DOHH2 (cell line): ENCODE results near the gene KCNH1.

Experiments
- H3F3A ChIP-seq: fragments of 200-600 bp; sonication (generic), shearing (Covaris generic); 2 replicates; pipeline ENCODE4 v1.6.0; 2016; ENCODE audit warnings: antibody characterized with exemption, mild to moderate bottlenecking; ENCODE audit not compliant: control insufficient read depth, insufficient read depth
- H3K27ac ChIP-seq: fragments of 200-600 bp; sonication (generic); 2 replicates; pipeline ENCODE4 v1.5.1; 2014; ENCODE audit warnings: low read depth, mild to moderate bottlenecking, low read length, moderate library complexity
- H3K27me3 ChIP-seq: fragments of 200-600 bp; sonication (generic); 2 replicates; pipeline ENCODE4 v1.6.1; 2014; ENCODE audit warnings: mild to moderate bottlenecking, low read length, mixed read lengths; ENCODE audit not compliant: control insufficient read depth
- H3K36me3 ChIP-seq: fragments of 200-600 bp; sonication (generic); 2 replicates; pipeline ENCODE4 v1.6.1; 2014; ENCODE audit warnings: mild to moderate bottlenecking, low read length, moderate library complexity, mixed read lengths; ENCODE audit not compliant: control insufficient read depth
- H3K4me1 ChIP-seq: fragments of 200-600 bp; sonication (generic); 2 replicates; pipeline ENCODE4 v1.6.1; 2014; ENCODE audit warnings: mild to moderate bottlenecking, low read length, mixed read lengths; ENCODE audit not compliant: control insufficient read depth
- H3K4me2 ChIP-seq: fragments of 200-600 bp; sonication (generic); 2 replicates; pipeline ENCODE4 v1.6.0; 2014; ENCODE audit warnings: mild to moderate bottlenecking, low read length, moderate library complexity
- H3K4me3 ChIP-seq: fragments of 200-600 bp; sonication (generic); 2 replicates; pipeline ENCODE4 v1.5.1; 2014; ENCODE audit warnings: mild to moderate bottlenecking, low read length, mixed read lengths
- H3K79me2 ChIP-seq: fragments of 200-600 bp; sonication (generic); 2 replicates; pipeline ENCODE4 v1.6.1; 2014; ENCODE audit warnings: mild to moderate bottlenecking, low read length, mixed read lengths; ENCODE audit not compliant: control insufficient read depth
- H3K9me2 ChIP-seq: fragments of 200-600 bp; sonication (generic); replicated peaks from 2 replicates; pipeline ENCODE4 v1.6.1; 2014; ENCODE audit warnings: mild to moderate bottlenecking, low read length, mixed read lengths; ENCODE audit not compliant: control insufficient read depth
- H3K9me3 ChIP-seq: fragments of 200-600 bp; sonication (generic); 2 replicates; pipeline ENCODE4 v1.6.1; 2014; ENCODE audit warnings: antibody characterized with exemption, low read length, mixed read lengths; ENCODE audit not compliant: control insufficient read depth, insufficient read depth
- H4K20me1 ChIP-seq: fragments of 200-600 bp; sonication (generic); 2 replicates; pipeline ENCODE4 v1.6.0; 2014; ENCODE audit warnings: low read depth, mild to moderate bottlenecking, antibody characterized with exemption, low read length, moderate library complexity; ENCODE audit not compliant: control insufficient read depth, insufficient read depth
- EZH2phosphoT487 ChIP-seq: fragments of 200-600 bp; sonication (generic); IDR thresholded peaks from 2 replicates; pipeline ENCODE4 v1.6.1; 2017; ENCODE audit warnings: borderline replicate concordance, mild to moderate bottlenecking, antibody characterized with exemption, low read length, moderate library complexity, mixed read lengths
- TF ChIP-seq, protein P1 (sequence below): fragments of 200-600 bp; sonication (generic); IDR thresholded peaks from one replicate; pipeline ENCODE4 v1.5.1; 2014; ENCODE audit warnings: antibody characterized with exemption, mild to moderate bottlenecking, low read depth, low read length; ENCODE audit not compliant: poor library complexity, severe bottlenecking

Gene KCNH1

DNA sequence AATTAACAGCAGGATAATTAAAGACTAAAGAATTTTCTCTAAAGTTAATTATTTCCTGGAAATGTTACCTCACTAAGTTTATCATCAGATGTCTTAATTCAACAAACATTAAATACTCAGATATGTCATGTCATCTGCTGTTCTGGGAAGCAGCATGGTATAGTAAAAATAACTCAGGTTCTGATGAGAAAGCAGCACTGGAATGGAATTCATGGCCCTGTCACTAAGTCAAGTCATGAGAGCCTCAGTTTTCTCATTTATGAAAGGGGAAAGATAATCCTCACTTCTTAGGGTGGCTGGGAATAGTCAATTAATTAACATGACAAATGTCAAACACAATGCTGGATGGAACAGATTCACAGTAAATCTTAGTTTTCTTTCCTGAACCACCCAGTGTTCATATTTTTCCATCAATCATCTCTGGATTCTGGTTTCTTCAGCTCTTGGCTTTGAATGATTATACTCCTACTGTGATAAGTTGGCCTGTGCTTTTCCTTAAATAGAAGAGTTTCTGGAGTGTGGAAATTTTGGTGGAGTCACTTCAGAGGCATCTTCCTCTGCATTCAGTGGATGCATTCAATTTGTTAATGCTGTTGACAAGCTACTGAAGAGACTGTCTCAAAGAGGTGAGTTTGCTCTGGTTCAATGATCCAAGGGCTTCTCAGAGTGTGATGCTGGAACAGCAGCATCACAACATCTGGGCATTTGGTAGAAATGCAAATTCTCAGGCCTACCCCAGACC is 319.4 kb downstream of the KCNH1 start:
- Histone ChIP-seq H3K27ac (no peak overlapping the region), H3K27me3 (no peaks in the 10 kb centered on the region), H3K9me2 (no peaks in the 10 kb centered on the region), H3K79me2 (no peaks in the 10 kb centered on the region), H3K4me3 (no peak overlapping the region), H3K9me3 (no peaks in the 10 kb centered on the region), H3K4me2 (no peak overlapping the region), H4K20me1 (no peaks in the 10 kb centered on the region), H3K4me1 (no peaks in the 10 kb centered on the region), H3K36me3 (no peaks in the 10 kb centered on the region), H3F3A (no peaks in the 10 kb centered on the region)
- TF ChIP-seq EZH2phosphoT487, result no peak
- TF ChIP-seq, protein P1, sequence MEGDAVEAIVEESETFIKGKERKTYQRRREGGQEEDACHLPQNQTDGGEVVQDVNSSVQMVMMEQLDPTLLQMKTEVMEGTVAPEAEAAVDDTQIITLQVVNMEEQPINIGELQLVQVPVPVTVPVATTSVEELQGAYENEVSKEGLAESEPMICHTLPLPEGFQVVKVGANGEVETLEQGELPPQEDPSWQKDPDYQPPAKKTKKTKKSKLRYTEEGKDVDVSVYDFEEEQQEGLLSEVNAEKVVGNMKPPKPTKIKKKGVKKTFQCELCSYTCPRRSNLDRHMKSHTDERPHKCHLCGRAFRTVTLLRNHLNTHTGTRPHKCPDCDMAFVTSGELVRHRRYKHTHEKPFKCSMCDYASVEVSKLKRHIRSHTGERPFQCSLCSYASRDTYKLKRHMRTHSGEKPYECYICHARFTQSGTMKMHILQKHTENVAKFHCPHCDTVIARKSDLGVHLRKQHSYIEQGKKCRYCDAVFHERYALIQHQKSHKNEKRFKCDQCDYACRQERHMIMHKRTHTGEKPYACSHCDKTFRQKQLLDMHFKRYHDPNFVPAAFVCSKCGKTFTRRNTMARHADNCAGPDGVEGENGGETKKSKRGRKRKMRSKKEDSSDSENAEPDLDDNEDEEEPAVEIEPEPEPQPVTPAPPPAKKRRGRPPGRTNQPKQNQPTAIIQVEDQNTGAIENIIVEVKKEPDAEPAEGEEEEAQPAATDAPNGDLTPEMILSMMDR, result no peak

DNA sequence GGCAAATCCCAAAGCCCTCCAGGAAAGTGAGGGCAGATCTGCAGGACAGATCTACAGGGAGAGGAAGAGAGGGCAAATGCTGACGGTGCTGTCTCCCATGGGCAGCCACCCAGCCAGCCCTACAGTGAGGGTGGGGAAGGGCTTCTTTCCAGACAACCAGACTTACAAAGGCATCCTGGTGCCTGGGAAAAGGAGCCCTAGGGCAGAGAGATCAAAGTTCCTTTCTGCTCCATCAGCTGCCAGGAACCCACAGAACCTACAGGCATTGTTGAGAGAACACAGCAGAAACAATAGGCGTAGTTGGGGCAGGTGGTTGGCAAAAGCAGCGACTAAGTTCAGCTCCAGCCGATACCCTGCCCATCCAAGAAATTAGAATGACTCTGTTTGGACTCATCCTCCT is 332.4 kb downstream of the KCNH1 start:
- Histone ChIP-seq H4K20me1 (no peaks in the 10 kb centered on the region), H3K9me2 (no peaks in the 10 kb centered on the region), H3K79me2 (no peaks in the 10 kb centered on the region), H3K9me3 (no peaks in the 10 kb centered on the region), H3K4me3 (no peak overlapping the region), H3K27ac (no peak overlapping the region), H3K4me1 (no peaks in the 10 kb centered on the region), H3F3A (no peaks in the 10 kb centered on the region), H3K36me3 (no peaks in the 10 kb centered on the region), H3K27me3 (no peaks in the 10 kb centered on the region), H3K4me2 (no peak overlapping the region)
- no peak for TF ChIP-seq EZH2phosphoT487
- TF ChIP-seq, protein P1, result no peak

DNA sequence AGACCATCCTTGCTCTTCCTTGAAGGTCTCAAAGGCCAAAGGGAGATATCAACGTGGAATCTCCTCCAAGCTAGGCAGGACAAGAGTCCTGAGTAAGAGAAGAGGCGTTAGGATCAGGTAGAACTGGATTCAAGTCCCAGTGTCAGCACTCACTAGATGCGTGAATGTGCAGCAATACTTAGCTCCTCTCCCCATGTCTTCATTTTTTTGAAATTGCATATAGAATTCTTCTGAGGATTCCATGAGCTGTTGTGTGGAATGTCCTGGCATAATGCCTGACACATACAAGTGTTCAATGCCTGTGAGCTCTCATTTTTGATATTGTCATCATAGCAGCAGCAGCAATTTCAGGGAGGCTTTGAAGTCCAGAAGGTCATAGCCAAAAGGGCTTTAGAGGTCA is 333.2 kb downstream of the KCNH1 start:
- no peak overlapping the region for H3K27ac ChIP-seq
- no peaks in the 10 kb centered on the region for H3K36me3 ChIP-seq
- no peak overlapping the region for H3K4me2 ChIP-seq
- no peaks in the 10 kb centered on the region for H3K4me1 ChIP-seq
- H3F3A ChIP-seq, result no peaks in the 10 kb centered on the region
- no peak overlapping the region for H3K4me3 ChIP-seq
- TF ChIP-seq, protein P1, result no peak
- no peak for TF ChIP-seq EZH2phosphoT487
- no peaks in the 10 kb centered on the region for H3K9me2 ChIP-seq
- H3K9me3 ChIP-seq, result no peaks in the 10 kb centered on the region
- no peaks in the 10 kb centered on the region for H3K27me3 ChIP-seq
- H3K79me2 ChIP-seq, result no peaks in the 10 kb centered on the region
- H4K20me1 ChIP-seq, result no peaks in the 10 kb centered on the region
